Measurements from ENCODE around the gene MAMLD1. TPM values are rescaled to one million over a fixed set of nuclear protein-coding genes. Genes with fewer than 3 reads are reported as not detected.

Gene MAMLD1
- total RNA-seq, 1 donor from 2014 or later, result 5.0 TPM

GRCh38 chrX:150414228-150414627 lies 51.1 kb downstream of the MAMLD1 start:
- no peak for DNase-seq
- TF ChIP-seq, protein P1, sequence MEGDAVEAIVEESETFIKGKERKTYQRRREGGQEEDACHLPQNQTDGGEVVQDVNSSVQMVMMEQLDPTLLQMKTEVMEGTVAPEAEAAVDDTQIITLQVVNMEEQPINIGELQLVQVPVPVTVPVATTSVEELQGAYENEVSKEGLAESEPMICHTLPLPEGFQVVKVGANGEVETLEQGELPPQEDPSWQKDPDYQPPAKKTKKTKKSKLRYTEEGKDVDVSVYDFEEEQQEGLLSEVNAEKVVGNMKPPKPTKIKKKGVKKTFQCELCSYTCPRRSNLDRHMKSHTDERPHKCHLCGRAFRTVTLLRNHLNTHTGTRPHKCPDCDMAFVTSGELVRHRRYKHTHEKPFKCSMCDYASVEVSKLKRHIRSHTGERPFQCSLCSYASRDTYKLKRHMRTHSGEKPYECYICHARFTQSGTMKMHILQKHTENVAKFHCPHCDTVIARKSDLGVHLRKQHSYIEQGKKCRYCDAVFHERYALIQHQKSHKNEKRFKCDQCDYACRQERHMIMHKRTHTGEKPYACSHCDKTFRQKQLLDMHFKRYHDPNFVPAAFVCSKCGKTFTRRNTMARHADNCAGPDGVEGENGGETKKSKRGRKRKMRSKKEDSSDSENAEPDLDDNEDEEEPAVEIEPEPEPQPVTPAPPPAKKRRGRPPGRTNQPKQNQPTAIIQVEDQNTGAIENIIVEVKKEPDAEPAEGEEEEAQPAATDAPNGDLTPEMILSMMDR (IDR thresholded peaks at IDR 0.05), result no peak
- no peak for ATAC-seq
- Histone ChIP-seq H3K9me3 (no peaks in the 10 kb centered on the region), H3K36me3 (no peaks in the 10 kb centered on the region), H3K4me3 (no peak overlapping the region), H3K27me3 (no peaks in the 10 kb centered on the region), H3K27ac (no peak overlapping the region), H3K4me1 (no peaks in the 10 kb centered on the region)
- intact Hi-C loops (cut with DNase I), result no loop called here

GRCh38 chrX:150416469-150416868 lies 53.4 kb downstream of the MAMLD1 start:
- Histone ChIP-seq H3K4me3 (no peak overlapping the region), H3K4me1 (no peaks in the 10 kb centered on the region), H3K27ac (no peak overlapping the region), H3K36me3 (no peaks in the 10 kb centered on the region), H3K27me3 (no peaks in the 10 kb centered on the region), H3K9me3 (no peaks in the 10 kb centered on the region)
- TF ChIP-seq, protein P1 (IDR thresholded peaks at IDR 0.05), result no peak
- intact Hi-C loops (cut with DNase I), result no loop called here
- ATAC-seq, result no peak
- DNase-seq, result no peak

DNA sequence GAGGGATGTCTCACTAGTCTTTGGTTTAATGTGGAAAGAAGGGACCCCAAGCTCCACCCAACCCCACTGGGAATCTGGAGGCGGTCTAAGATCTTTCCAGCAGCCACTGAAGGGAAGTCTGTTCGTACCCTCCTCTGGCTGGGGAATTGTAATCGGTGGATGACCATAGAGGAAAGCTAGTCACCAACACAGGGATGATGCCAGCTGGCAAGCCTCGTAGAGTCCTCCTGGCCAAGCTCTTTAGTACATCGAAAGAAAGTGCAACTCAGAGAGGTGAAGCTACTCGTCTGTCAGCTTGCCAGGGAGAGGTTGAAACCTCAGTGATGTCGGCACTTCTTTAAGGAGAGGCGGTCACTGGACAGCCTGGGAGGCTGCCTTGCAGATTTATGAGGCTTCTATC lies 58.7 kb downstream of the MAMLD1 start:
- no peak overlapping the region for H3K27ac ChIP-seq
- no peak for ATAC-seq

GRCh38 chrX:150429594-150429993 lies 66.5 kb downstream of the MAMLD1 start:
- Histone ChIP-seq H3K4me3 (no peak overlapping the region), H3K36me3 (no peaks in the 10 kb centered on the region), H3K27ac (no peak overlapping the region), H3K9me3 (no peaks in the 10 kb centered on the region), H3K4me1 (no peaks in the 10 kb centered on the region), H3K27me3 (no peaks in the 10 kb centered on the region)
- ATAC-seq (peak; percentile 39), DNase-seq (no peak)
- TF ChIP-seq, protein P1 (IDR thresholded peaks at IDR 0.05), result no peak
- intact Hi-C loops (cut with DNase I), result no loop called here

More for the DNA sequence above, 58.7 kb downstream of the MAMLD1 start:
- Histone ChIP-seq H3K27me3 (no peaks in the 10 kb centered on the region), H3K9me3 (no peaks in the 10 kb centered on the region), H3K36me3 (no peaks in the 10 kb centered on the region), H3K4me3 (no peak overlapping the region), H3K4me1 (no peaks in the 10 kb centered on the region)
- no peak for DNase-seq
- TF ChIP-seq, protein P1 (IDR thresholded peaks at IDR 0.05), result no peak
- intact Hi-C loops (cut with DNase I), result no loop called here

GRCh38 chrX:150436195-150436594 lies 73.1 kb downstream of the MAMLD1 start:
- Histone ChIP-seq H3K4me1 (no peaks in the 10 kb centered on the region), H3K27ac (no peak overlapping the region), H3K27me3 (no peaks in the 10 kb centered on the region), H3K4me3 (no peak overlapping the region), H3K9me3 (no peaks in the 10 kb centered on the region), H3K36me3 (no peaks in the 10 kb centered on the region)
- no peak for DNase-seq
- TF ChIP-seq, protein P1 (IDR thresholded peaks at IDR 0.05), result no peak
- intact Hi-C loops (cut with DNase I), result no loop called here
- no peak for ATAC-seq

DNA sequence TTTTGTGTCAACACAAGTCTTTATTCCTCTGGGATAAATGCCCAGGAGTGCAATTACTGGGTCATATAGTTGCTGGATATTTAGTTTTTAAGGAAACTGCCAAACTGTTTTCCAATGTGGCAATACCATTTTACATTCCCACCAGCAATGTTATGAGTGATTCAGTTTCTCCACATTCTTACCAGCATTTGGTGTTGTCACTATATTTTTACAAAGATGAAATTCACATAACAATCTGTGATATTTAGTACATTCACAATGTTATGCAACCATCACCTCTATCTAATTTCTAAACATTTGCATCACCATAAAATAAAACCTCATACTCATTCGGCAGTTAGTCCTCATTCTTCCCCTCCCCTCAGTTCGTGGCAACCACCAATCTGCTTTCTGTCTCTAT lies 75.0 kb downstream of the MAMLD1 start:
- TF ChIP-seq, protein P1 (IDR thresholded peaks at IDR 0.05), result no peak
- Histone ChIP-seq H3K4me1 (no peaks in the 10 kb centered on the region), H3K36me3 (no peaks in the 10 kb centered on the region), H3K27me3 (no peaks in the 10 kb centered on the region), H3K27ac (no peak overlapping the region), H3K4me3 (no peak overlapping the region), H3K9me3 (no peaks in the 10 kb centered on the region)
- intact Hi-C loops (cut with DNase I), result no loop called here
- DNase-seq (no peak), ATAC-seq (no peak)
